SK-N-SH (cell line): Measurements from ENCODE around the gene NT5DC2.

Source experiments
- CTCF ChIP-seq: fragments of 200-600 bp; sonication (generic); IDR thresholded peaks from 2 replicates; pipeline ENCODE4 v1.6.1; 2017; ENCODE audit warnings: antibody characterized with exemption, mild to moderate bottlenecking, moderate library complexity
- RFX5 ChIP-seq: IDR thresholded peaks from 2 replicates; pipeline ENCODE4 v1.6.1; 2012; ENCODE audit warnings: mild to moderate bottlenecking, improper control_type of control experiment, low read length
- SMC3 ChIP-seq: IDR thresholded peaks from 2 replicates; pipeline ENCODE4 v1.6.1; 2012; ENCODE audit warnings: low read depth, low read length, improper control_type of control experiment
- TEAD4 ChIP-seq: IDR thresholded peaks from 2 replicates; pipeline ENCODE4 v1.4.0; 2012; ENCODE audit warnings: mild to moderate bottlenecking, borderline replicate concordance; ENCODE audit not compliant: insufficient read depth
- TF ChIP-seq, protein P1 (sequence below): IDR thresholded peaks from 2 replicates; pipeline ENCODE4 v1.4.0; 2012; ENCODE audit warnings: low read depth, borderline replicate concordance

DNA sequence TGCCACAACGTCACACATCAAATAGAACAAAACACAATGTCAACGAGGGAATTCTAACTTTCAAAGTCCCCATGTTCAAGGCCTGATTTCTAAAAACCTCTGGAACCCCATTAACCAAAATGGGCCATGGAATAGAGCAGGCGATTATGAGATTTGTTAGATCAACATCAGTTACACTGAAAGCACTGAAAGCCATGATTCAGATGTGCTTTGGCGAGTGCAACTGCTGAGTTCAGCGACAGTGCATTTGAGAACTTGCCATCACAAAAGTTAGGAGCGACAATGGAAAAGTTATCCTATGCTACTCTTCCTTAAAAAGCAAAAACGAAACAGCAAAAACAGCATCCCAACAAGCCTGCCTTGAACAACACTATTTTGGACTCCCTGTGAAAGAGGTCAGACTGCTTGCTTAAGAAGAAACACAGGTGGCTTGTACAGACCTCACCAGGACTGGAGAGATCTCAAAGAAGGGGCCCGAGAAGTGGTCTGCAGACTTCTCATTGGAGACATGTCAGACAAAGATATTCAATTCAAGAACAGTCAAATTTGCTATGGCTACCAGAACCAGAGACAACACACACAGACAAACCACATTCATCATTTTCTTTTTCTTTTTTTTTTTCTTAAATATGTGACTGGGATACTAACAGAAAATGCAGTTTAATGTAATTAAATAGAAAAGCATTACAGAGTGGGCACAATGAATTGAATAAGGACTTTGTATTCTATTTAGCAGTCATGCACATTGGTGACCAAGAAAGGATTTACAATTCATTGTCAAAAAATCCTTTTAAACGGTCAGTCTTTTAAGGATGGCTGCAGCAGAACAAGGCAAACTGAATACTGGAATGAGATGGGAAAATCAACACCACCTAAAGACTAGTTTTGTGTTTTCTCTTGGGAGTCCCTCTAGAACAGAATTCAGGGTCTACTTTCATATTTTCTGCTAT lies 23.6 kb upstream of the NT5DC2 start:
- TF ChIP-seq CTCF = no peak
- no peak for TF ChIP-seq TEAD4
- no peak for TF ChIP-seq SMC3
- TF ChIP-seq, protein P1, sequence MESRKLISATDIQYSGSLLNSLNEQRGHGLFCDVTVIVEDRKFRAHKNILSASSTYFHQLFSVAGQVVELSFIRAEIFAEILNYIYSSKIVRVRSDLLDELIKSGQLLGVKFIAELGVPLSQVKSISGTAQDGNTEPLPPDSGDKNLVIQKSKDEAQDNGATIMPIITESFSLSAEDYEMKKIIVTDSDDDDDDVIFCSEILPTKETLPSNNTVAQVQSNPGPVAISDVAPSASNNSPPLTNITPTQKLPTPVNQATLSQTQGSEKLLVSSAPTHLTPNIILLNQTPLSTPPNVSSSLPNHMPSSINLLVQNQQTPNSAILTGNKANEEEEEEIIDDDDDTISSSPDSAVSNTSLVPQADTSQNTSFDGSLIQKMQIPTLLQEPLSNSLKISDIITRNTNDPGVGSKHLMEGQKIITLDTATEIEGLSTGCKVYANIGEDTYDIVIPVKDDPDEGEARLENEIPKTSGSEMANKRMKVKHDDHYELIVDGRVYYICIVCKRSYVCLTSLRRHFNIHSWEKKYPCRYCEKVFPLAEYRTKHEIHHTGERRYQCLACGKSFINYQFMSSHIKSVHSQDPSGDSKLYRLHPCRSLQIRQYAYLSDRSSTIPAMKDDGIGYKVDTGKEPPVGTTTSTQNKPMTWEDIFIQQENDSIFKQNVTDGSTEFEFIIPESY = no peak
- no peak for TF ChIP-seq RFX5
